Esophagus muscularis mucosa (tissue), 4 donors: ENCODE measurements around the gene CACNA2D2. TPM values are rescaled to one million over a fixed set of nuclear protein-coding genes. Genes with fewer than 3 reads are reported as not detected.

Source experiments
- DNase-seq: peaks from one replicate; pipeline ENCODE4 v3.0.0-alpha.2; 2017; ENCODE audit errors: extremely low spot score
- H3K27ac ChIP-seq, 4 donors: fragments of 200-600 bp; sonication (generic); replicated peaks in 1 of 4; 1 replicate in 3 of 4; 2 replicates in 1 of 4; pipeline ENCODE4 v1.5.1; 2016 to 2019; ENCODE audit warnings: mild to moderate bottlenecking in 1 of 4
- H3K27me3 ChIP-seq, 4 donors: fragments of 200-600 bp; sonication (generic); one replicate each; pipeline versions ENCODE4 v1.5.1 to v1.6.0; 2016 to 2019
- H3K36me3 ChIP-seq, 4 donors: fragments of 200-600 bp; sonication (generic); one replicate each; pipeline ENCODE4 v1.5.1; 2016 to 2019
- H3K4me1 ChIP-seq, 4 donors: fragments of 200-600 bp; sonication (generic); one replicate each; pipeline ENCODE4 v1.5.1; 2016 to 2019
- H3K4me3 ChIP-seq, 4 donors: fragments of 200-600 bp; sonication (generic); 1 replicate in 2 of 4; 2 replicates in 2 of 4; pipeline ENCODE4 v1.5.1; 2016 to 2019; ENCODE audit warnings: mild to moderate bottlenecking in 4 of 4, moderate library complexity in 1 of 4
- H3K9me3 ChIP-seq, 4 donors: fragments of 200-600 bp; sonication (generic); 1 replicate in 3 of 4; 2 replicates in 1 of 4; pipeline ENCODE4 v1.5.1; 2016 to 2019
- EP300 ChIP-seq: sonication (generic); formaldehyde crosslinking; IDR thresholded peaks from one replicate; pipeline ENCODE4 v1.6.1; 2017; ENCODE audit warnings: antibody characterized with exemption
- POLR2A ChIP-seq: fragments of 450-650 bp; IDR thresholded peaks from one replicate; pipeline ENCODE4 v1.6.1; 2017; ENCODE audit warnings: antibody characterized with exemption, moderate library complexity, mild to moderate bottlenecking, low read depth
- POLR2AphosphoS5 ChIP-seq, 2 donors: sonication (generic); formaldehyde crosslinking; IDR thresholded peaks; one replicate each; pipeline ENCODE4 v1.6.1; 2017; ENCODE audit warnings: antibody characterized with exemption in 2 of 2
- WGBS: methylation state at CpG from one replicate; pipeline ENCODE4 v1.1.5; 2018; 5-methylcytosine and 5-hydroxymethylcytosine counted together
- intact Hi-C: fragments of 100-400 bp; cut with DNase I; formaldehyde crosslinking; loops from one replicate; pipeline ENCODE4 v1.15.1; 2023
- total RNA-seq, 4 donors: library from RNA; depleted of rRNA; stranded (reverse); fragments of >200 nt; gene quantifications; one replicate each; pipeline versions ENCODE4 v1.1.0 to v1.2.1, GENCODE V29; 2016
- TF ChIP-seq, protein P1 (sequence below), 3 experiments: fragments of 200-600 bp in 2 of 3; fragments of 450-650 bp in 1 of 3; sonication (generic) in 2 of 3; IDR thresholded peaks; one replicate each; pipeline ENCODE4 v1.5.1; 2017 to 2019; ENCODE audit warnings: antibody characterized with exemption in 3 of 3, mild to moderate bottlenecking in 2 of 3, moderate library complexity in 1 of 3

The CACNA2D2 gene
- total RNA-seq, 4 donors from 2014 or later: 0.84 to 2.8 (median 1.1) TPM

DNA sequence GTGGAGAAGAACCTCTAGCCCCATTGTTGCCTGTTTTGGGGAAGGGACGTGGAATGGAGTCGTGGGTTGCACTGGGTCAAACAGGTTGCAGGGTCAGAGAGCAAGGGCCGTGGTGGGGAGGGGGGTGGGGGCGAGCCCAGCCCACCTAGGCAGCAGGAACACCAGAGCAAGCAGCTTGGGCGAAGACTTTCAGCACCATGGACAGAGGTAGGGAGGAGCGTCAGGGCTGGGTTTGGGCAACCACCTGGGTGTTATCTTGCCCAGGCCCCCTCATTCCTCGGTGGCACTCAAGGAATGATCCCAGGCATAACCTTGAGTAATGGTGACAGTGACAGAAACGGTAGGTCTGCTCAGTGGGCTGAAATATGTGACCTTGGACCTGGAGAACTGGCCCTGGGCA is 98.2 kb downstream of the CACNA2D2 start:
- no peak overlapping the region for H3K27ac ChIP-seq
- H3K9me3 ChIP-seq: no peaks in the 10 kb centered on the region
- no peaks in the 10 kb centered on the region for H3K27me3 ChIP-seq
- TF ChIP-seq EP300 (no peak), POLR2AphosphoS5 (IDR thresholded peaks at IDR 0.05) (no peak), POLR2A (no peak)
- TF ChIP-seq, protein P1, sequence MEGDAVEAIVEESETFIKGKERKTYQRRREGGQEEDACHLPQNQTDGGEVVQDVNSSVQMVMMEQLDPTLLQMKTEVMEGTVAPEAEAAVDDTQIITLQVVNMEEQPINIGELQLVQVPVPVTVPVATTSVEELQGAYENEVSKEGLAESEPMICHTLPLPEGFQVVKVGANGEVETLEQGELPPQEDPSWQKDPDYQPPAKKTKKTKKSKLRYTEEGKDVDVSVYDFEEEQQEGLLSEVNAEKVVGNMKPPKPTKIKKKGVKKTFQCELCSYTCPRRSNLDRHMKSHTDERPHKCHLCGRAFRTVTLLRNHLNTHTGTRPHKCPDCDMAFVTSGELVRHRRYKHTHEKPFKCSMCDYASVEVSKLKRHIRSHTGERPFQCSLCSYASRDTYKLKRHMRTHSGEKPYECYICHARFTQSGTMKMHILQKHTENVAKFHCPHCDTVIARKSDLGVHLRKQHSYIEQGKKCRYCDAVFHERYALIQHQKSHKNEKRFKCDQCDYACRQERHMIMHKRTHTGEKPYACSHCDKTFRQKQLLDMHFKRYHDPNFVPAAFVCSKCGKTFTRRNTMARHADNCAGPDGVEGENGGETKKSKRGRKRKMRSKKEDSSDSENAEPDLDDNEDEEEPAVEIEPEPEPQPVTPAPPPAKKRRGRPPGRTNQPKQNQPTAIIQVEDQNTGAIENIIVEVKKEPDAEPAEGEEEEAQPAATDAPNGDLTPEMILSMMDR (IDR thresholded peaks at IDR 0.05): no peak
- intact Hi-C loops: no loop called here
- H3K4me1 ChIP-seq: no peaks in the 10 kb centered on the region
- DNase-seq: no peak
- H3K4me3 ChIP-seq: no peak overlapping the region
- no peaks in the 10 kb centered on the region for H3K36me3 ChIP-seq
- WGBS: 34% methylated on average over 6 of the region's 8 CpGs

- H3K36me3 ChIP-seq: no peaks in the 10 kb centered on the region
- H3K9me3 ChIP-seq: no peaks in the 10 kb centered on the region
- WGBS: 48% methylated on average over 3 of the region's 5 CpGs
- TF ChIP-seq EP300 (no peak), POLR2AphosphoS5 (IDR thresholded peaks at IDR 0.05) (no peak), POLR2A (no peak)
- TF ChIP-seq, protein P1 (IDR thresholded peaks at IDR 0.05): no peak
- intact Hi-C loops: no loop called here
- H3K27ac ChIP-seq: no peak overlapping the region
- no peaks in the 10 kb centered on the region for H3K4me1 ChIP-seq
- H3K27me3 ChIP-seq: no peaks in the 10 kb centered on the region
- H3K4me3 ChIP-seq: no peak overlapping the region
- no peak for DNase-seq
These were observed 101.3 kb downstream of the CACNA2D2 start for GRCh38 chr3:50401978-50402595.

DNA sequence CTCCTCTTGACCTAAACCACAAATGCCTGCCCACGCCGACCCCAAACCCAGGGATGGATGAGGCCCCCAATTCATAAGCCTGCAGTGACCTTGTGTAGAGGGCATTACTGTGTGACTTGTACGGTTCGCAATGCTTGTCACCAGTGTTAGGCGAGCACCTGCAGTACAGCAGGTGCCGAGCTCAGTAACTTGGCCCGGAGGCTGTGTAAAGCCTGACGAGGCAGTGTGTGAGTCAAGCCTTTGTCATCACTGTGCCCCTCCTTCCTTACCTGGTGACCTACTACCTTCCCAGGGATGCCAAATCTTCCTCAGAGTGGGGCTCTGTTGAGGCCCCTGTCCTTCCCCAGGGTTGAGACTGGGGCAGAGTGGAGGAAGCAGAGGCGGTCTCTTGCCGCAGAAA is 106.9 kb downstream of the CACNA2D2 start:
- intact Hi-C loops: no loop called here

GRCh38 chr3:50395070-50395860 is 108.2 kb downstream of the CACNA2D2 start:
- Histone ChIP-seq H3K4me3 (no peak overlapping the region), H3K27ac (no peak overlapping the region), H3K36me3 (no peaks in the 10 kb centered on the region), H3K9me3 (no peaks in the 10 kb centered on the region), H3K4me1 (peaks cover 6 to 21% (median 11%) of the 10 kb centered on the region in 4 donors), H3K27me3 (no peaks in the 10 kb centered on the region)
- intact Hi-C loops: no loop called here
- no peak for DNase-seq
- TF ChIP-seq POLR2A: no peak
- no peak for TF ChIP-seq POLR2AphosphoS5 (IDR thresholded peaks at IDR 0.05)
- TF ChIP-seq EP300: no peak
- TF ChIP-seq, protein P1 (IDR thresholded peaks at IDR 0.05): no peak
- WGBS: 81% methylated on average over 7 of the region's 10 CpGs

More for the DNA sequence above, 106.9 kb downstream of the CACNA2D2 start:
- Histone ChIP-seq H3K4me1 (peaks cover 0 to 9% (median 1%) of the 10 kb centered on the region in 4 donors), H3K9me3 (no peaks in the 10 kb centered on the region), H3K27ac (no peak overlapping the region), H3K4me3 (no peak overlapping the region), H3K27me3 (no peaks in the 10 kb centered on the region), H3K36me3 (no peaks in the 10 kb centered on the region)
- 91% methylated on average over 10 of the region's 10 CpGs for WGBS
- DNase-seq: no peak
- TF ChIP-seq POLR2A: no peak
- TF ChIP-seq EP300: no peak
- TF ChIP-seq, protein P1 (IDR thresholded peaks at IDR 0.05): no peak
- no peak for TF ChIP-seq POLR2AphosphoS5 (IDR thresholded peaks at IDR 0.05)
